Measurements from ENCODE around the gene USP33. TPM values are rescaled to one million over a fixed set of nuclear protein-coding genes. Genes with fewer than 3 reads are reported as not detected.

The USP33 gene
- total RNA-seq, 1 experiment from 2014 or later = 36.1 TPM

GRCh38 chr1:77783141-77783540 is 23.5 kb upstream of the USP33 start:
- Mint-ChIP-seq H3K4me1 (ENCODE audit: low read depth, unreplicated experiment) (peaks cover 6% of the 10 kb centered on the region), H3K27ac (ENCODE audit: unreplicated experiment) (no peak overlapping the region), H3K36me3 (ENCODE audit: insufficient read depth, unreplicated experiment) (peaks cover 25% of the 10 kb centered on the region), H3K27me3 (ENCODE audit: insufficient read depth, unreplicated experiment) (no peaks in the 10 kb centered on the region), H3K9me3 (ENCODE audit: unreplicated experiment) (no peaks in the 10 kb centered on the region), H3K4me3 (ENCODE audit: unreplicated experiment) (no peak overlapping the region)
- no peaks in the 10 kb centered on the region for H3K36me3 ChIP-seq (ENCODE audit: control insufficient read depth, insufficient read depth, low read length)
- H3K4me3 ChIP-seq (ENCODE audit: low read depth, low read length) = no peak overlapping the region
- POLR2A ChIA-PET = no interaction called here
- no TSS peak for BruUV-seq (replicated peaks)
- CTCF ChIA-PET = no interaction called here
- H3K27me3 ChIP-seq (replicated peaks; ENCODE audit: control insufficient read depth, insufficient read depth, low read length) = no peaks in the 10 kb centered on the region
- intact Hi-C loops (cut with micrococcal nuclease; ENCODE audit: unreplicated experiment) = no loop called here
- TF ChIP-seq CTCF (IDR thresholded peaks at IDR 0.05; ENCODE audit: insufficient read depth in 1 of 2, low read depth in 1 of 2, low read length in 1 of 2, severe bottlenecking in 1 of 2, unreplicated experiment in 1 of 2) = no peak
- H3K4me1 ChIP-seq = no peaks in the 10 kb centered on the region
- DNase-seq = no peak
- H3K9me3 ChIP-seq = no peaks in the 10 kb centered on the region

GRCh38 chr1:77781683-77782082 is 22.0 kb upstream of the USP33 start:
- POLR2A ChIA-PET = no interaction called here
- H3K4me3 Mint-ChIP-seq (ENCODE audit: unreplicated experiment) = no peak overlapping the region

GRCh38 chr1:77779529-77780281 is 20.1 kb upstream of the USP33 start, which contains the start of gene MIGA1:
MIGA1 (plus strand) TSS chr1:77779649; CDS start chr1:77783253, 3,604 bp downstream.
- ChIA-PET POLR2A (interaction anchor here (0.5 to 0.7 kb wide), 5 partner anchors 20 to 331 kb away, joined by 3 to 9 read pairs (median 7); partner anchors contain the start of gene USP33), CTCF (interaction anchor here (0.6 to 1.2 kb wide), 3 partner anchors 15 to 1163 kb away, joined by 5 to 8 read pairs (median 6); no protein-coding TSS in a partner anchor)
- Histone ChIP-seq H3K4me3 (ENCODE audit: low read depth, low read length) (peak within 1 kb of the TSS; percentile 83), H3K27me3 (replicated peaks; ENCODE audit: control insufficient read depth, insufficient read depth, low read length) (no peaks in the 10 kb centered on the region), H3K36me3 (ENCODE audit: control insufficient read depth, insufficient read depth, low read length) (no peaks in the 10 kb centered on the region), H3K9me3 (no peaks in the 10 kb centered on the region), H3K4me1 (peaks cover 16% of the 10 kb centered on the region)
- peak; percentile 88 to 92 for DNase-seq
- Mint-ChIP-seq H3K4me1 (ENCODE audit: low read depth, unreplicated experiment) (peaks cover 20% of the 10 kb centered on the region), H3K36me3 (ENCODE audit: insufficient read depth, unreplicated experiment) (peaks cover 11% of the 10 kb centered on the region), H3K4me3 (ENCODE audit: unreplicated experiment) (peak within 1 kb of the TSS; percentile 99), H3K27me3 (ENCODE audit: insufficient read depth, unreplicated experiment) (no peaks in the 10 kb centered on the region), H3K27ac (ENCODE audit: unreplicated experiment) (peak within 1 kb of the TSS; percentile 93), H3K9me3 (ENCODE audit: unreplicated experiment) (no peaks in the 10 kb centered on the region)
- no peak for TF ChIP-seq CTCF (IDR thresholded peaks at IDR 0.05; ENCODE audit: insufficient read depth in 1 of 2, low read depth in 1 of 2, low read length in 1 of 2, severe bottlenecking in 1 of 2, unreplicated experiment in 1 of 2)
- BruUV-seq (replicated peaks) = no TSS peak
- intact Hi-C loops (cut with micrococcal nuclease; ENCODE audit: unreplicated experiment) = loop anchor here (1.0 kb wide), 1 partner anchor 20 kb away; the partner anchor contains the start of gene USP33

More at GRCh38 chr1:77781683-77782082, 22.0 kb upstream of the USP33 start:
- no peak for TF ChIP-seq CTCF (IDR thresholded peaks at IDR 0.05; ENCODE audit: insufficient read depth in 1 of 2, low read depth in 1 of 2, low read length in 1 of 2, severe bottlenecking in 1 of 2, unreplicated experiment in 1 of 2)
- no peaks in the 10 kb centered on the region for H3K9me3 Mint-ChIP-seq (ENCODE audit: unreplicated experiment)
- no peak for DNase-seq
- H3K36me3 Mint-ChIP-seq (ENCODE audit: insufficient read depth, unreplicated experiment) = peaks cover 21% of the 10 kb centered on the region
- H3K4me1 ChIP-seq = peaks cover 11% of the 10 kb centered on the region
- intact Hi-C loops (cut with micrococcal nuclease; ENCODE audit: unreplicated experiment) = no loop called here
- no peaks in the 10 kb centered on the region for H3K9me3 ChIP-seq
- H3K4me1 Mint-ChIP-seq (ENCODE audit: low read depth, unreplicated experiment) = peaks cover 11% of the 10 kb centered on the region
- no peaks in the 10 kb centered on the region for H3K36me3 ChIP-seq (ENCODE audit: control insufficient read depth, insufficient read depth, low read length)
- no peak overlapping the region for H3K4me3 ChIP-seq (ENCODE audit: low read depth, low read length)
- H3K27me3 ChIP-seq (replicated peaks; ENCODE audit: control insufficient read depth, insufficient read depth, low read length) = no peaks in the 10 kb centered on the region
- CTCF ChIA-PET = no interaction called here
- no peak overlapping the region for H3K27ac Mint-ChIP-seq (ENCODE audit: unreplicated experiment)
- H3K27me3 Mint-ChIP-seq (ENCODE audit: insufficient read depth, unreplicated experiment) = no peaks in the 10 kb centered on the region
- no TSS peak for BruUV-seq (replicated peaks)
